Kidney (tissue), 14 donors: ENCODE measurements around the gene P4HA1. TPM values are rescaled to one million over a fixed set of nuclear protein-coding genes. Genes with fewer than 3 reads are reported as not detected.

Experiments
- DNase-seq, 5 donors: peaks; one replicate each; pipeline ENCODE4 v3.0.0-alpha.2; 2013 to 2020
- FAIRE-seq: peaks from 2 replicates; lab custom pipeline; 2012; peaks lifted over from hg19 to GRCh38; lab: Jason Lieb, UNC
- H3K27ac ChIP-seq, 2 donors: one replicate each; pipeline ENCODE4 v1.7.0; 2013; ENCODE audit warnings: low read depth in 2 of 2, low read length in 2 of 2, inconsistent platforms in 1 of 2
- H3K27me3 ChIP-seq: one replicate; pipeline ENCODE4 v1.7.1; 2013; ENCODE audit warnings: low read length, inconsistent platforms; ENCODE audit not compliant: control insufficient read depth, insufficient read depth
- H3K36me3 ChIP-seq, 3 donors: one replicate each; pipeline versions ENCODE4 v1.7.0 to v1.7.1; 2013; ENCODE audit warnings: low read length in 3 of 3, control low read depth in 1 of 3, inconsistent platforms in 1 of 3; ENCODE audit not compliant: insufficient read depth in 3 of 3, control insufficient read depth in 2 of 3
- H3K4me1 ChIP-seq, 3 donors: one replicate each; pipeline versions ENCODE4 v1.7.0 to v1.7.1; 2013; ENCODE audit warnings: low read length in 3 of 3, inconsistent platforms in 1 of 3, low read depth in 1 of 3; ENCODE audit not compliant: control insufficient read depth in 2 of 3, insufficient read depth in 2 of 3
- H3K4me3 ChIP-seq, 3 donors: one replicate each; pipeline versions ENCODE4 v1.7.0 to v1.8.1; 2013; ENCODE audit warnings: low read length in 3 of 3, control low read depth in 1 of 3, inconsistent platforms in 1 of 3
- H3K9ac ChIP-seq, 3 donors: one replicate each; pipeline versions ENCODE4 v1.7.0 to v1.7.1; 2013; ENCODE audit warnings: low read length in 3 of 3, control low read depth in 1 of 3, inconsistent platforms in 1 of 3
- H3K9me3 ChIP-seq, 3 donors: one replicate each; pipeline versions ENCODE4 v1.7.0 to v1.7.1; 2013; ENCODE audit warnings: low read length in 3 of 3, control low read depth in 1 of 3, inconsistent platforms in 1 of 3; ENCODE audit not compliant: control insufficient read depth in 2 of 3, insufficient read depth in 1 of 3
- intact Hi-C: fragments of 100-400 bp; cut with DNase I; formaldehyde crosslinking; loops from one replicate; pipeline ENCODE4 v1.11.1; 2022
- polyA plus RNA-seq: library from polyadenylated mRNA; stranded (reverse); fragments of 350-450 nt; fragmentation: Illumina TruSeq; extraction: RNeasy Lipid Tissue Mini Kit (QIAGEN cat#74804); gene quantifications from one replicate; pipeline ENCODE4 v1.2.3, GENCODE V29; 2014; ENCODE audit warnings: low read depth, low replicate concordance; ENCODE audit not compliant: insufficient read depth
- total RNA-seq: library from RNA; stranded (reverse); fragmentation: NEBNext Ultra II Directional; extraction: Animal tissue kit (Norgen Biotek cat#: 25700); gene quantifications from one replicate; pipeline ENCODE4 v1.2.1, GENCODE V29; 2021
- TF ChIP-seq, protein P1 (sequence below): IDR thresholded peaks from 3 replicates; pipeline ENCODE4 v1.5.1; 2012; ENCODE audit warnings: mild to moderate bottlenecking, moderate library complexity, borderline replicate concordance; ENCODE audit not compliant: insufficient read depth; ENCODE audit errors: extremely low read depth
- donor health status: control.
- donor health status: control.
- donor health status: control.
- donor health status: control.
- donor health status: control.
- donor health status: DM: yes; HTN: yes; CAD: no.
- donor health status: Normal renal cell carcinoma (clear cell type).

P4HA1 gene
- total and polyA plus RNA-seq, 2 donors from 2014 or later: 15.7 to 25.3 TPM

DNA sequence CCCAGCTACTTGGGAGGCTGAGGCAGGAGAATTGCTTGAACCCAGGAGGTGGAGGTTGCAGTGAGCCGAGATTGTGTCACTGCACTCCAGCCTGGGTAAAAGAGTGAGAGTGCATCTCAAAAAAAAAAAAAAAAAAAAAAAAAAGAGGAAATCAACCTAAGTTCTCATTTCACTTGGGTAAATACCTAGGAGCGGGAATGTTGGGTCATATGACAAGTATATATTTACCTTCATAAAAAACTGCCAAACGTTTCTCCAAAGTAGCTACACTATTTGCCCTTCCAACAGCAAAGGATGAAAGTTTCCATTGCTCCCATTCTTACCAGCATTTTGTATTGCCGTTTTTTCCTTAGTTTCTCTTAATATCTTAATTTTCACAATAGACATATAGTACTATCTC lies 9.8 kb downstream of the P4HA1 start:
- Histone ChIP-seq H3K27ac (no peak overlapping the region), H3K27me3 (no peaks in the 10 kb centered on the region), H3K9me3 (no peaks in the 10 kb centered on the region), H3K36me3 (no peaks in the 10 kb centered on the region), H3K9ac (no peak overlapping the region), H3K4me3 (no peak overlapping the region), H3K4me1 (peaks cover 0 to 18% (median 0%) of the 10 kb centered on the region in 3 donors)
- DNase-seq: no peak
- intact Hi-C loops: no loop called here
- TF ChIP-seq, protein P1, sequence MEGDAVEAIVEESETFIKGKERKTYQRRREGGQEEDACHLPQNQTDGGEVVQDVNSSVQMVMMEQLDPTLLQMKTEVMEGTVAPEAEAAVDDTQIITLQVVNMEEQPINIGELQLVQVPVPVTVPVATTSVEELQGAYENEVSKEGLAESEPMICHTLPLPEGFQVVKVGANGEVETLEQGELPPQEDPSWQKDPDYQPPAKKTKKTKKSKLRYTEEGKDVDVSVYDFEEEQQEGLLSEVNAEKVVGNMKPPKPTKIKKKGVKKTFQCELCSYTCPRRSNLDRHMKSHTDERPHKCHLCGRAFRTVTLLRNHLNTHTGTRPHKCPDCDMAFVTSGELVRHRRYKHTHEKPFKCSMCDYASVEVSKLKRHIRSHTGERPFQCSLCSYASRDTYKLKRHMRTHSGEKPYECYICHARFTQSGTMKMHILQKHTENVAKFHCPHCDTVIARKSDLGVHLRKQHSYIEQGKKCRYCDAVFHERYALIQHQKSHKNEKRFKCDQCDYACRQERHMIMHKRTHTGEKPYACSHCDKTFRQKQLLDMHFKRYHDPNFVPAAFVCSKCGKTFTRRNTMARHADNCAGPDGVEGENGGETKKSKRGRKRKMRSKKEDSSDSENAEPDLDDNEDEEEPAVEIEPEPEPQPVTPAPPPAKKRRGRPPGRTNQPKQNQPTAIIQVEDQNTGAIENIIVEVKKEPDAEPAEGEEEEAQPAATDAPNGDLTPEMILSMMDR: no peak
- FAIRE-seq: no peak

DNA sequence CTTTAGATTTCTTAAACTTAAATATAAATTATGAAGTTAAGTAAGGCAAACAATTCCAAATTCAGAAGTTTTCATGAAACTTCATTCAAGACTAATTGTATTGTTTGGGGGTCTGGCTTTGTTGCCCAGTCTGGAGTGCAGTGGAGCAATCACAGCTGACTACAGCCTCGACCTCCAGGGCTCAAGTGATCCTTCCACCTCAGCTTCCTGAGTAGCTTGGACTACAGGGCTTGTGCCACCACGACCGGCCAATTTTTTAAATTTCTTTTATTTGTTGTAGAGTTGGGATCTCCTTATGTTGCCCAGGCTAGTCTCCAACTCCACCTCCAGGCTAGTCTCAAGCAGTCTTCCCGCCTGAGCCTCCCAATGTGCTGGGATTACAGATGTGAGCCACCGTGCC lies 12.5 kb downstream of the P4HA1 start:
- FAIRE-seq: no peak
- Histone ChIP-seq H3K27me3 (no peaks in the 10 kb centered on the region), H3K9me3 (no peaks in the 10 kb centered on the region), H3K4me1 (peaks cover 0 to 18% (median 0%) of the 10 kb centered on the region in 3 donors), H3K36me3 (no peaks in the 10 kb centered on the region), H3K9ac (no peak overlapping the region), H3K4me3 (no peak overlapping the region), H3K27ac (no peak overlapping the region)
- DNase-seq: no peak
- intact Hi-C loops: no loop called here
- TF ChIP-seq, protein P1: no peak

DNA sequence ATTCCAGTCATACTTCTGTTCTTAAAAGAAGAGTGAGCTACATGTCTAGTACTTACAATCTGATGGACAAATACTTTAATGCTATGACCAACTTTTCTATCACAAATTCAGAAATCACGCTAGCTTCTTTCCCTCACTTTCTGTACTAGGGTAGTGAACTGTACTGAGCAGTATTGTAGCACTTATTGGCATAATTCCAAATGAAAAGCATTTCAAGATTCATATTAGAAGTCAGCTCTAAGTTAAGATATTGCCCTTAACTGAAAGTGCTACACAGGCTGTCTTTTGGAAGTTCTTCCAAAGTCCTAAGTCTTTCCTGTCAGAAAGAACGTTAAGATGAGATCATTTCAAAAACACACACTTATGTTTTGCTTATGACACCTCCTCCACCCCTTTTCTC lies 13.4 kb downstream of the P4HA1 start:
- DNase-seq (peak in 1 of 5 donors; percentile 10), FAIRE-seq (no peak)
- intact Hi-C loops: no loop called here
- Histone ChIP-seq H3K36me3 (no peaks in the 10 kb centered on the region), H3K9ac (no peak overlapping the region), H3K9me3 (no peaks in the 10 kb centered on the region), H3K4me3 (no peak overlapping the region), H3K27me3 (no peaks in the 10 kb centered on the region), H3K27ac (no peak overlapping the region), H3K4me1 (peaks cover 0 to 18% (median 0%) of the 10 kb centered on the region in 3 donors)
- TF ChIP-seq, protein P1: no peak
